Keratinocyte (primary cell): ENCODE data around the gene TCF7L2. TPM values are rescaled to one million over a fixed set of nuclear protein-coding genes. Genes with fewer than 3 reads are reported as not detected.

ENCODE experiments used
- DNase-seq: peaks from one replicate; pipeline ENCODE4 v3.0.0-alpha.2; 2011; ENCODE audit warnings: low read depth, missing footprints, low spot score
- FAIRE-seq: peaks from 2 replicates; lab custom pipeline; 2011; peaks lifted over from hg19 to GRCh38; lab: Jason Lieb, UNC
- H2AFZ ChIP-seq: 2 replicates; pipeline ENCODE4 v1.6.0; 2012; ENCODE audit warnings: low read length, control low read depth, inconsistent platforms; ENCODE audit not compliant: control insufficient read depth
- H3K27ac ChIP-seq: 2 replicates; pipeline ENCODE4 v1.5.1; 2011; ENCODE audit warnings: low read length; ENCODE audit not compliant: control insufficient read depth, insufficient read depth
- H3K27me3 ChIP-seq: 3 replicates; pipeline ENCODE4 v1.6.0; 2011; ENCODE audit warnings: low read length; ENCODE audit not compliant: control insufficient read depth, insufficient read depth; ENCODE audit errors: extremely low read depth
- H3K36me3 ChIP-seq, 2 experiments: 2 replicates in 1 of 2; 3 replicates in 1 of 2; pipeline ENCODE4 v1.5.1; 2011; ENCODE audit warnings: low read length in 2 of 2, mild to moderate bottlenecking in 1 of 2; ENCODE audit not compliant: control insufficient read depth in 2 of 2, insufficient read depth in 2 of 2; ENCODE audit errors: extremely low read depth in 1 of 2
- H3K4me1 ChIP-seq: 3 replicates; pipeline ENCODE4 v1.5.1; 2011; ENCODE audit warnings: low read length; ENCODE audit not compliant: control insufficient read depth, insufficient read depth; ENCODE audit errors: extremely low read depth
- H3K4me2 ChIP-seq: 3 replicates; pipeline ENCODE4 v1.6.0; 2011; ENCODE audit warnings: low read depth, low read length; ENCODE audit not compliant: control insufficient read depth, insufficient read depth; ENCODE audit errors: extremely low read depth
- H3K4me3 ChIP-seq, 3 experiments: fragments of 200-600 bp in 1 of 3; sonication (generic) in 1 of 3; 2 replicates in 2 of 3; 3 replicates in 1 of 3; pipeline ENCODE4 v1.5.1; 2011 to 2016; ENCODE audit warnings: low read length in 3 of 3, mild to moderate bottlenecking in 3 of 3, control low read depth in 2 of 3, inconsistent platforms in 1 of 3, low read depth in 1 of 3, mixed read lengths in 1 of 3, mixed run types in 1 of 3, moderate library complexity in 1 of 3; ENCODE audit not compliant: control insufficient read depth in 2 of 3, insufficient read depth in 2 of 3; ENCODE audit errors: extremely low read depth in 1 of 3
- H3K79me2 ChIP-seq: 2 replicates; pipeline ENCODE4 v1.6.0; 2012; ENCODE audit warnings: low read length; ENCODE audit not compliant: control insufficient read depth, insufficient read depth
- H3K9ac ChIP-seq: 3 replicates; pipeline ENCODE4 v1.6.0; 2011; ENCODE audit warnings: low read length; ENCODE audit not compliant: control insufficient read depth, insufficient read depth; ENCODE audit errors: extremely low read depth
- H3K9me1 ChIP-seq: 3 replicates; pipeline ENCODE4 v1.6.0; 2011; ENCODE audit warnings: low read length; ENCODE audit not compliant: control insufficient read depth, insufficient read depth; ENCODE audit errors: extremely low read depth
- H3K9me3 ChIP-seq: 2 replicates; pipeline ENCODE4 v1.5.1; 2012; ENCODE audit warnings: low read depth, low read length; ENCODE audit not compliant: control insufficient read depth
- H4K20me1 ChIP-seq: 3 replicates; pipeline ENCODE4 v1.6.0; 2011; ENCODE audit warnings: low read length; ENCODE audit not compliant: control insufficient read depth, insufficient read depth; ENCODE audit errors: extremely low read depth
- CTCF ChIP-seq, 3 experiments: IDR thresholded peaks in 1 of 3; conservative IDR thresholded peaks in 1 of 3; optimal IDR thresholded peaks in 1 of 3; 2 replicates in 2 of 3; 3 replicates in 1 of 3; pipeline versions ENCODE3 to v1.5.1; 2011; ENCODE audit warnings: low read length in 3 of 3, mild to moderate bottlenecking in 3 of 3, moderate library complexity in 2 of 3, control low read depth in 1 of 3, inconsistent platforms in 1 of 3; ENCODE audit not compliant: insufficient read depth in 2 of 3; ENCODE audit errors: extremely low read depth in 1 of 3
- EZH2 ChIP-seq: IDR thresholded peaks from one replicate; pipeline ENCODE4 v1.6.1; 2012; ENCODE audit warnings: inconsistent platforms, mild to moderate bottlenecking, low read length, moderate library complexity
- dilution Hi-C: fragments of 300-500 bp; cut with MboI; formaldehyde crosslinking; loops from one replicate; pipeline ENCODE4 v1.7.0; 2020; ENCODE audit warnings: low sequenced_read_pairs; ENCODE audit not compliant: extremely low pct_ligation_motif_present
- polyA plus RNA-seq, 5 experiments: library from polyadenylated mRNA; depleted of rRNA in 3 of 5; stranded (reverse) in 3 of 5; stranded (forward) in 1 of 5; unstranded in 1 of 5; fragments of >200 nt; gene quantifications; 1 replicate in 1 of 5; 2 replicates in 3 of 5; 3 replicates in 1 of 5; pipeline versions ENCODE4 v1.2.1 to v1.2.3, GENCODE V29; 2011 to 2012; ENCODE audit warnings: missing spikeins in 2 of 5, low read depth in 1 of 5, low replicate concordance in 1 of 5

TCF7L2 gene
- polyA plus RNA-seq, 1 donor (not counting 4 experiments of a cell fraction or from before 2014, with no cell fraction given) = 2.5 TPM

GRCh38 chr10:112955582-112956421, 5.8 kb downstream of the TCF7L2 start:
- FAIRE-seq = no peak
- Histone ChIP-seq H3K4me1 (peaks cover 46% of the 10 kb centered on the region), H4K20me1 (no peaks in the 10 kb centered on the region), H3K4me2 (peak overlapping the region; percentile 90), H3K9me1 (no peaks in the 10 kb centered on the region), H3K79me2 (peaks cover 39% of the 10 kb centered on the region), H3K4me3 (peak overlapping the region in 2 of 3 experiments; percentile 58 to 67), H2AFZ (peak overlapping the region; percentile 28), H3K36me3 (no peaks in the 10 kb centered on the region), H3K27ac (peak overlapping the region; percentile 56), H3K9ac (peak overlapping the region; percentile 37), H3K27me3 (no peaks in the 10 kb centered on the region), H3K9me3 (no peaks in the 10 kb centered on the region)
- no peak for DNase-seq
- TF ChIP-seq CTCF (optimal IDR thresholded peaks at IDR 0.05 in 1 of 3, IDR thresholded peaks at IDR 0.05 in 1 of 3, conservative IDR thresholded peaks at IDR 0.05 in 1 of 3; ENCODE audit: extremely low read depth in 1 of 3, insufficient read depth in 2 of 3, low read length in 3 of 3) (no peak), EZH2 (no peak)
- dilution Hi-C loops = no loop called here

GRCh38 chr10:112956631-112957350, 6.7 kb downstream of the TCF7L2 start:
- Histone ChIP-seq H3K79me2 (peaks cover 38% of the 10 kb centered on the region), H3K9ac (no peak overlapping the region), H3K9me3 (no peaks in the 10 kb centered on the region), H3K4me3 (no peak overlapping the region), H3K27me3 (no peaks in the 10 kb centered on the region), H3K9me1 (no peaks in the 10 kb centered on the region), H4K20me1 (no peaks in the 10 kb centered on the region), H3K27ac (no peak overlapping the region), H3K4me1 (peaks cover 46% of the 10 kb centered on the region), H3K36me3 (no peaks in the 10 kb centered on the region), H3K4me2 (no peak overlapping the region), H2AFZ (no peak overlapping the region)
- dilution Hi-C loops = no loop called here
- no peak for TF ChIP-seq EZH2
- TF ChIP-seq CTCF (optimal IDR thresholded peaks at IDR 0.05 in 1 of 3, IDR thresholded peaks at IDR 0.05 in 1 of 3, conservative IDR thresholded peaks at IDR 0.05 in 1 of 3; ENCODE audit: extremely low read depth in 1 of 3, insufficient read depth in 2 of 3, low read length in 3 of 3) = no peak
- DNase-seq (no peak), FAIRE-seq (no peak)
